Memory B cell (primary cell): ENCODE data around the gene PDZRN4.
A peak's percentile ranks its signal among the peaks of the same experiment; 100 is the strongest.
"Not testable (repeated sequence)": the region's sequence is repeated elsewhere in the genome, so short reads cannot be mapped to it uniquely, and the experiment has no call there.

ENCODE experiments used
- ATAC-seq: fragments of 150-1000 bp; cut with Tn5 transposase; 2 replicates; pipeline ENCODE4 v1.10.0; 2021; ENCODE audit warnings: low read depth, mild to moderate bottlenecking, moderate library complexity
- DNase-seq, 2 donors: peaks; one replicate each; pipeline ENCODE4 v3.0.0; 2022; ENCODE audit warnings: low spot score in 2 of 2
- H3K27ac Mint-ChIP-seq: one replicate; pipeline ENCODE4 v1.8.0; 2022; ENCODE audit warnings: mild to moderate bottlenecking, moderate library complexity, mixed read lengths
- H3K27me3 Mint-ChIP-seq: one replicate; pipeline ENCODE4 v1.8.0; 2022; ENCODE audit warnings: mixed read lengths
- H3K36me3 Mint-ChIP-seq: one replicate; pipeline ENCODE4 v1.8.0; 2022; ENCODE audit warnings: mild to moderate bottlenecking, mixed read lengths
- H3K4me1 Mint-ChIP-seq: one replicate; pipeline ENCODE4 v1.8.0; 2022; ENCODE audit warnings: mixed read lengths
- H3K4me3 Mint-ChIP-seq: one replicate; pipeline ENCODE4 v1.8.0; 2022; ENCODE audit warnings: mild to moderate bottlenecking, moderate library complexity, mixed read lengths
- H3K9me3 Mint-ChIP-seq: one replicate; pipeline ENCODE4 v1.8.0; 2022; ENCODE audit warnings: mixed read lengths

The PDZRN4 gene

DNA sequence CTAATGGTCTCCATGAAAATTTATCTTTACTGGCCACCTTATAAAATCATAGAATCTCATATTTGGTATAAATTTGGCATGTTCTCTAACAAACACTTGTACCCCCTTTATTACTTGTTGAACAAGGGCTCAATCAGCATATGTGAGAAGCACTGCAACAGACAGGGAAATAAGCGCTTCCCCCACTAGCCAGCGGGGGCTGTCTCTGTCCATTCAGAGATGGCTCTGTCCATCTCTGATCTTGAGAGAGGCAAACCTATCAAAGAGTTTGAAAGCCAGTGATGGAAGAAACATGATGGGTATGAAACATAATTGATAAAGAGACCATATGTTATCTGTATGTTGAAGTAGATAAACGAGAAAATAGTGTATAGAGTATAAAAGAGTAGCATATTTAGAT lies 326.8 kb downstream of the PDZRN4 start:
- DNase-seq (no peak), ATAC-seq (no peak)
- peaks cover 1% of the 10 kb centered on the region for H3K27me3 Mint-ChIP-seq
- H3K36me3 Mint-ChIP-seq, result no peaks in the 10 kb centered on the region
- peaks cover 4% of the 10 kb centered on the region for H3K4me1 Mint-ChIP-seq
- H3K9me3 Mint-ChIP-seq, result no peaks in the 10 kb centered on the region
- no peak overlapping the region for H3K4me3 Mint-ChIP-seq
- H3K27ac Mint-ChIP-seq, result no peak overlapping the region

DNA sequence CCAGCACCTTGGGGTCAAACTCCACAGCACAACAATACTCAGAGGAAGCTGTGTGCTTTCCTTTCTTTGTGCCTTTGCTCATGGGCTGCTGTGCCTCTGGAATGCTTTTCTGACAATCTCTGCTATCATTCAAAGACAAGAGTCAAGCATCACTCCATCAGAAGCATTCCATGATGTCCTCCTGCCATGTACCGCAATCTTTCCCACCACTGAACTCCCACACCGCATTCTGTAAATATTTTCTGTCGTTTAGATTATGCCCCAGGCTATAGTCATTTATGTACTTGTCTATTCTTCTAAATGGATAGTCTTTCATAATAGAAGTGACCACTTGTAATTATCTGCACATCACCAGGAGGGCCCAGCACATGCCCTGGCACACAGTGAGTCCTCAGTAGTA lies 327.8 kb downstream of the PDZRN4 start:
- Mint-ChIP-seq H3K27me3 (peaks cover 1% of the 10 kb centered on the region), H3K27ac (no peak overlapping the region), H3K4me3 (no peak overlapping the region), H3K4me1 (peaks cover 2% of the 10 kb centered on the region), H3K36me3 (no peaks in the 10 kb centered on the region), H3K9me3 (no peaks in the 10 kb centered on the region)
- ATAC-seq (no peak), DNase-seq (no peak)

DNA sequence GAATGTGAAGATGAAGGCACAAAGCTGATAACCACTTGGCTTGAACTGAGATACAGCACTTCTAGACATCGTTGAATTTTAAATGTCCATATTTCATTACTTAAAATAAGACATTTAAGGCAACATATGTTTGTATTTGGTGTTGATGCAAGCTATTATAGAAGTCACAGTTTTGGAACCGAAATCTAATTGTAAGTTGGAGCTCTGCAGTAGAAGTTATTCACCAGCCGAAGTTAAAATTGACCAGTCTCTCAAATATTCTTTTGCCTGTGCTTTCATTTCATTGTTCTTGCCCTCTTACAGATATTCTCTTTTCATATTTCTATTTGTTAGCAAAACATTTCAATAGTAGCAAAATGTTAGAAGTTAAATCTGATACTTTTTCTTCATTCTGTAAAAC lies 332.7 kb downstream of the PDZRN4 start:
- no peaks in the 10 kb centered on the region for H3K27me3 Mint-ChIP-seq
- no peak overlapping the region for H3K27ac Mint-ChIP-seq

GRCh38 chr12:41521872-41522379 lies 333.8 kb downstream of the PDZRN4 start:
- Mint-ChIP-seq H3K27me3 (no peaks in the 10 kb centered on the region), H3K9me3 (no peaks in the 10 kb centered on the region), H3K36me3 (no peaks in the 10 kb centered on the region), H3K4me1 (peaks cover 2% of the 10 kb centered on the region), H3K4me3 (peak overlapping the region; percentile 13), H3K27ac (peak overlapping the region; percentile 15)
- DNase-seq, result no peak
- peak; percentile 81 for ATAC-seq

More for the DNA sequence above, 332.7 kb downstream of the PDZRN4 start:
- ATAC-seq (no peak), DNase-seq (no peak)
- no peaks in the 10 kb centered on the region for H3K36me3 Mint-ChIP-seq
- no peaks in the 10 kb centered on the region for H3K9me3 Mint-ChIP-seq
- peaks cover 2% of the 10 kb centered on the region for H3K4me1 Mint-ChIP-seq
- no peak overlapping the region for H3K4me3 Mint-ChIP-seq

GRCh38 chr12:41527062-41527461 lies 338.9 kb downstream of the PDZRN4 start:
- Mint-ChIP-seq H3K4me3 (no peak overlapping the region), H3K36me3 (no peaks in the 10 kb centered on the region), H3K27ac (no peak overlapping the region), H3K4me1 (no peaks in the 10 kb centered on the region), H3K9me3 (no peaks in the 10 kb centered on the region), H3K27me3 (peaks cover 2% of the 10 kb centered on the region)
- no peak for DNase-seq
- ATAC-seq, result no peak

GRCh38 chr12:41527534-41528116 lies 339.5 kb downstream of the PDZRN4 start:
- DNase-seq (no peak), ATAC-seq (no peak)
- H3K4me3 Mint-ChIP-seq, result no peak overlapping the region
- H3K4me1 Mint-ChIP-seq, result no peaks in the 10 kb centered on the region
- no peaks in the 10 kb centered on the region for H3K36me3 Mint-ChIP-seq
- no peaks in the 10 kb centered on the region for H3K9me3 Mint-ChIP-seq
- H3K27me3 Mint-ChIP-seq, result peaks cover 2% of the 10 kb centered on the region
- no peak overlapping the region for H3K27ac Mint-ChIP-seq

DNA sequence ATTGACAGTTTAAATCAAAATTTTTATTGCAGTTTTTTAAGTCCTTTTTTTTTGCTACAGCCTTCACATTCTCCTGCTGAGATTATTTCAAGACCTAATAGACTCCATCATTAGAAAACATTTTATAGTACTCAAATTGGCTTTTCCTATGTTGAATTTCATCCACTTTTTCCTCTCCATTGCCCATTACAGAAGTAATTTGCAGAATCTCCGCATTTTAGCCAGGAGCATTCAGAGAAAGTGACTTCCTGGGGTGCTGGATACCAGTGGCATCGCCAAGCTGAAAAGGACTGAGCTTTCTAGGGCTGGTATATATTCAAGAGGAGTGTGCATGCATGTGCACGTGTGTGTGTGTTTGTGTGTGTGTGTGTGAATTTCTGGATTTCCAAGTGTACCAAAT lies 340.8 kb downstream of the PDZRN4 start:
- DNase-seq, result no peak
- no peak overlapping the region for H3K4me3 Mint-ChIP-seq
- no peaks in the 10 kb centered on the region for H3K4me1 Mint-ChIP-seq
- H3K27ac Mint-ChIP-seq, result no peak overlapping the region
- H3K9me3 Mint-ChIP-seq, result no peaks in the 10 kb centered on the region
- no peaks in the 10 kb centered on the region for H3K36me3 Mint-ChIP-seq
- peaks cover 2% of the 10 kb centered on the region for H3K27me3 Mint-ChIP-seq
- no peak for ATAC-seq

DNA sequence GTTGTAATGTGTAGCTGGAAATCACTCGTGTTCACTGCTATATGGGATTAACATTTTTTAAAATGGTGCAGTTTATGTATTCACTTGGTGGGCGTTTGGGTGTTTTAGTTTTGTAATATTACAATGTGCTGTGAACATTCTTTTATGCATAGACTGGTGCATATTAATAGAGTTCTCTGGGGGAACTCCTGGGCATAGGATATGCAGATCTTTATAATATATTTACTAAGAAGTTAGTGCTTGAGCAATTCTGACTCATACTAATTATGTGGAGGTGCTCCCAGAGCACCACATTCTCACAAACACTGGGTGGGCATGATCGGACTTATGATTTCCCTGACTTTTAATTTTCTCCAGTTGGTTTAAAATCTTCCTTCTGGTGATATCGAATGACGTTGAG lies 342.3 kb downstream of the PDZRN4 start:
- H3K4me1 Mint-ChIP-seq, result no peaks in the 10 kb centered on the region
- no peak overlapping the region for H3K4me3 Mint-ChIP-seq
- H3K27me3 Mint-ChIP-seq, result peaks cover 2% of the 10 kb centered on the region
- ATAC-seq (no peak), DNase-seq (no peak)
- no peaks in the 10 kb centered on the region for H3K36me3 Mint-ChIP-seq
- H3K27ac Mint-ChIP-seq, result no peak overlapping the region
- H3K9me3 Mint-ChIP-seq, result no peaks in the 10 kb centered on the region

GRCh38 chr12:41531147-41531829 lies 343.2 kb downstream of the PDZRN4 start:
- no peaks in the 10 kb centered on the region for H3K9me3 Mint-ChIP-seq
- no peaks in the 10 kb centered on the region for H3K36me3 Mint-ChIP-seq
- ATAC-seq (no peak), DNase-seq (no peak)
- no peak overlapping the region for H3K4me3 Mint-ChIP-seq
- H3K27ac Mint-ChIP-seq, result no peak overlapping the region
- H3K4me1 Mint-ChIP-seq, result no peaks in the 10 kb centered on the region
- peaks cover 2% of the 10 kb centered on the region for H3K27me3 Mint-ChIP-seq

GRCh38 chr12:41532072-41532471 lies 344.0 kb downstream of the PDZRN4 start:
- H3K27me3 Mint-ChIP-seq, result peaks cover 2% of the 10 kb centered on the region
- ATAC-seq (no peak), DNase-seq (no peak)
- no peak overlapping the region for H3K4me3 Mint-ChIP-seq
- H3K4me1 Mint-ChIP-seq, result no peaks in the 10 kb centered on the region
- H3K36me3 Mint-ChIP-seq, result no peaks in the 10 kb centered on the region
- H3K9me3 Mint-ChIP-seq, result no peaks in the 10 kb centered on the region
- no peak overlapping the region for H3K27ac Mint-ChIP-seq

- Mint-ChIP-seq H3K9me3 (no peaks in the 10 kb centered on the region), H3K4me3 (no peak overlapping the region), H3K27ac (no peak overlapping the region), H3K36me3 (no peaks in the 10 kb centered on the region), H3K4me1 (no peaks in the 10 kb centered on the region), H3K27me3 (peaks cover 6% of the 10 kb centered on the region)
- ATAC-seq, result no peak
- no peak for DNase-seq
Observed at GRCh38 chr12:41536813-41537490, 348.8 kb downstream of the PDZRN4 start.

GRCh38 chr12:41537522-41537921 lies 349.4 kb downstream of the PDZRN4 start:
- no peaks in the 10 kb centered on the region for H3K9me3 Mint-ChIP-seq
- no peak overlapping the region for H3K27ac Mint-ChIP-seq
- H3K4me1 Mint-ChIP-seq, result no peaks in the 10 kb centered on the region
- DNase-seq (no peak), ATAC-seq (no peak)
- H3K4me3 Mint-ChIP-seq, result no peak overlapping the region
- H3K27me3 Mint-ChIP-seq, result peaks cover 6% of the 10 kb centered on the region
- H3K36me3 Mint-ChIP-seq, result no peaks in the 10 kb centered on the region

DNA sequence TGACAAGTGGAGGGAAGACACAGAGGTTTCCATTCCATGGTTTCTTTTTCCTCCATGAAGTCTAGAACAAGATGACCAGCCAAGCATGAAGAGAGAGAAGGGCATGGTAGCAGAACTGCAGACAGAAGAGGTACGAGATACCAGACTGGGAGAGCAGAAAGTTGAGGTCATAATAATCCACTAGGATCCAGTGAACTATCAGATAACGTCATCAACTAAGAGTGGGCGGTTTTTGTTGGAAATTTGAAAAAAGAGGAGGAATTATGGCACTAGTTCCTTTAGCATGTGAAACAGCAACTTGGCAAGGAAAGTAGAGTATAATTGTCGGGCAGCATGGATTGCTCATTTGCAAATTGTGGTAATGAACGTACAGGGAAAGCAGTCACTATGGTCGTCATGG lies 357.6 kb downstream of the PDZRN4 start:
- DNase-seq (no peak), ATAC-seq (no peak)
- H3K4me3 Mint-ChIP-seq, result no peak overlapping the region
- H3K9me3 Mint-ChIP-seq, result no peaks in the 10 kb centered on the region
- peaks cover 10% of the 10 kb centered on the region for H3K27me3 Mint-ChIP-seq
- no peaks in the 10 kb centered on the region for H3K4me1 Mint-ChIP-seq
- H3K36me3 Mint-ChIP-seq, result no peaks in the 10 kb centered on the region
- H3K27ac Mint-ChIP-seq, result no peak overlapping the region

- H3K4me1 Mint-ChIP-seq, H3K9me3 Mint-ChIP-seq, ATAC-seq, H3K4me3 Mint-ChIP-seq, H3K27ac Mint-ChIP-seq, H3K36me3 Mint-ChIP-seq, H3K27me3 Mint-ChIP-seq, DNase-seq: not testable (repeated sequence)
Observed at GRCh38 chr12:41547071-41547470, 359.0 kb downstream of the PDZRN4 start.
